Measurements from ENCODE around the gene GDF15. TPM values are rescaled to one million over a fixed set of nuclear protein-coding genes. Genes with fewer than 3 reads are reported as not detected.

The GDF15 gene
- total and polyA plus RNA-seq, 8 donors, result 15.7 to 180 (median 34.6) TPM

DNA sequence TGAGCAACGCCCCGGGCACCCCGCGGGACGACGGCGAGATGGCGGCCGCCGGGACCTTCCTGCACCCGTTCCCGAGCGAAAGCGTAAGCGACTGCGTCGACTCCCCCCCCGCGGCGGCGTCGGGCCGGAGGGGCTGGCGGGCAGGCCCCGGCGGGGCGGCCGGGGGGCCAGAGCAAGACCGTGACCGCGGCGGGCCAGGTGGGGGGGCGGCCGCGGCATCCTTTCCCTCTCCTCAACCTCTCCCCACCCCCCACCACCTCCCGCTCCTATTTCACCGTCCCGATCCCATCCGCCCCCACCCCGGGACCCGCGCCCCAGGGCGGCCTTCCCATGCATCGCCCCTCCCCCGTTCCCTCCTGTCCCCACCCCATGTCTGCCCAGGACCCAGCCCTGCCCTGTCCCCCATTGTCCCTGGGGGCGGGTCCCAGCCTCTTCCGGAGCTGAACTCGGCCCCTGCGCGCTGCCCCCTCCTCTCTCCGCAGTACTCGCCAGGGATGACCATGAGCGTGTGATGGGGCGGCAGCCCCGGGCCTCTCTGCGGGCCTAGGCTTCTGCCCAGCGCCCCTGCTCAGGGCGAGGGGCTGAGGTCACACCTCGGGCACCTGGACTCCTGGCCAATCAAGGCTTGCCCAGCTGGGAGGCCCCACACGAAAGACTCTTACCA, 47.9 kb downstream of the GDF15 start:
- peak overlapping the region in 1 of 2 donors; percentile 19 for H3K27ac ChIP-seq
- peak in 1 of 4 donors; percentile 65 for DNase-seq
- peaks cover 0 to 65% of the 10 kb centered on the region in 2 donors for H3K27me3 ChIP-seq
- H3K4me1 ChIP-seq, result peaks cover 19 to 63% of the 10 kb centered on the region in 2 donors
- intact Hi-C loops (cut with DNase I), result no loop called here
- no peaks in the 10 kb centered on the region for H3K9me3 ChIP-seq
- peak overlapping the region; percentile 36 to 37 for H3K4me3 ChIP-seq
- no peak for ATAC-seq
- TF ChIP-seq, protein P1, sequence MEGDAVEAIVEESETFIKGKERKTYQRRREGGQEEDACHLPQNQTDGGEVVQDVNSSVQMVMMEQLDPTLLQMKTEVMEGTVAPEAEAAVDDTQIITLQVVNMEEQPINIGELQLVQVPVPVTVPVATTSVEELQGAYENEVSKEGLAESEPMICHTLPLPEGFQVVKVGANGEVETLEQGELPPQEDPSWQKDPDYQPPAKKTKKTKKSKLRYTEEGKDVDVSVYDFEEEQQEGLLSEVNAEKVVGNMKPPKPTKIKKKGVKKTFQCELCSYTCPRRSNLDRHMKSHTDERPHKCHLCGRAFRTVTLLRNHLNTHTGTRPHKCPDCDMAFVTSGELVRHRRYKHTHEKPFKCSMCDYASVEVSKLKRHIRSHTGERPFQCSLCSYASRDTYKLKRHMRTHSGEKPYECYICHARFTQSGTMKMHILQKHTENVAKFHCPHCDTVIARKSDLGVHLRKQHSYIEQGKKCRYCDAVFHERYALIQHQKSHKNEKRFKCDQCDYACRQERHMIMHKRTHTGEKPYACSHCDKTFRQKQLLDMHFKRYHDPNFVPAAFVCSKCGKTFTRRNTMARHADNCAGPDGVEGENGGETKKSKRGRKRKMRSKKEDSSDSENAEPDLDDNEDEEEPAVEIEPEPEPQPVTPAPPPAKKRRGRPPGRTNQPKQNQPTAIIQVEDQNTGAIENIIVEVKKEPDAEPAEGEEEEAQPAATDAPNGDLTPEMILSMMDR (IDR thresholded peaks at IDR 0.05), result no peak
- peaks cover 0 to 12% of the 10 kb centered on the region in 2 donors for H3K36me3 ChIP-seq

DNA sequence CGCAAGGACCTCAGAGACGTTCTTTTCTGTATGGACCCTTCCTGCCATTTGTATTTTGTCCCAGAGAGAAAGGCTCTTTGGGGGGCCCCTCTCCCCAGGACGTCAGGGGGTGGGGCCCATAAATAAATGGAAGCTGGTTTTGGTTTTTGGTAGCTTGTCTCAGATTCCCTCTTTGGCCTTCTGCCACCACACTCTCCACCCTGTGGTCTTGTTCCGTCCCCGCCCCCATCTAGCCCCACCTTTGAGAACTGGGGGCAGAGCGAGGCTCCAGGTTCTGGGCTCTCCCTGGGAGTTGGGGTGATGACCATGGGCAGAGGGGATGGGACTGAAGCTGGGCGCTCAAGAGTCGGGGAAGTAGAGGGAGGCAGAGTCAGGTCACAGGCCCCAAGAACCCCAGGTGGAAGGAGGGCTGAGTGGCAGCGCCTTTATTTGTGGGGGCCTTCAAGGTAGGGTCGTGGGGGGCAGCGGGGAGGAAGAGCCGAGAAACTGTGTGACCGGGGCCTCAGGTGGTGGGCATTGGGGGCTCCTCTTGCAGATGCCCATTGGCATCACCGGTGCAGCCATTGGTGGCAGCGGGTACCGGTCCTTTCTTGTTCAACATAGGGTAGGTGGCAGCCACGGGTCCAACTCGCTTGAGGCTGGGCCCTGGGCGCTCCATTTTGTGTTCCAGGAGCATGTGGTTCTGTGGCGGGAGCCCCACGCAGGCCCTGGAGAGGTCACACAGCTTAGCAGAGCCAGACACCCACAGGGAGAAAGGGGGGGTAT, 48.6 kb downstream of the GDF15 start:
- H3K4me3 ChIP-seq, result no peak overlapping the region
- DNase-seq (peak in 1 of 4 donors; percentile 65), ATAC-seq (no peak)
- peaks cover 0 to 12% of the 10 kb centered on the region in 2 donors for H3K36me3 ChIP-seq
- TF ChIP-seq, protein P1 (IDR thresholded peaks at IDR 0.05), result no peak
- intact Hi-C loops (cut with DNase I), result no loop called here
- H3K9me3 ChIP-seq, result no peaks in the 10 kb centered on the region
- H3K27me3 ChIP-seq, result peaks cover 0 to 64% of the 10 kb centered on the region in 2 donors
- peaks cover 13 to 62% of the 10 kb centered on the region in 2 donors for H3K4me1 ChIP-seq
- no peak overlapping the region for H3K27ac ChIP-seq

DNA sequence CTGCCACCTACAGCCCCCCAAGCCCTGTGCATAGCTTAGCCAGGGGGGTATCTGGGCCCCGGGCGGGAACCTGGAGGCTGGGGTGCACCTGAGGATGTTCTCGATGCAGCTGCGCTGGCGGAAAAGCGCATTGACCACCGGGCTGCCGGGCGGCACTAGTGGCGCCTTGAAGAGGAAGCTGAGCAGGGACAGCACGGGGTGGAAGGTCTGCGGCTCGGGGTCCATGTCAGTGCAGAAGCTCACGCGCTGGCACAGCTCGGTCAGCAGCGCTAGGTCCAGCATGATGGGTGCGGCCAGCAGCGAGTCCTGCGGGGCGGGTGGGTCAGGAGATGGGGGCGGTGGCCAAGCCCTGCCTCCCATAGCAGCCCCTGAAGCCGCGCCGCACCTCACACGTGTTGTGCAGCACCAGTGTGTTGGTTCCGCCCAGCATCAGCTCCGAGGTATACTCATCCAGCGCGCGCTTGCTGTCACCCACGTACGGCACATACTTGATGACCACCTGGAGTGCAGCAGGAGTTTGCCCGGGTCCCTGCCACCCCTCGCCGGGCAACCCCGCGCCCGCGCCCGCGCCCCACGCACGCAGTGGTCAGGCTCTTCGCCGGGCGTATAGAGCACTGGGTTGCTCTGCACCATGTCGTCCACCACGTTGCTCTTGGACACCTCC, 49.4 kb downstream of the GDF15 start:
- Histone ChIP-seq H3K27me3 (peaks cover 0 to 60% of the 10 kb centered on the region in 2 donors), H3K4me3 (no peak overlapping the region), H3K36me3 (peaks cover 0 to 12% of the 10 kb centered on the region in 2 donors), H3K9me3 (no peaks in the 10 kb centered on the region), H3K27ac (no peak overlapping the region), H3K4me1 (peaks cover 11 to 55% of the 10 kb centered on the region in 2 donors)
- ATAC-seq, result no peak
- TF ChIP-seq, protein P1 (IDR thresholded peaks at IDR 0.05), result no peak
- no peak for DNase-seq
- intact Hi-C loops (cut with DNase I), result no loop called here

DNA sequence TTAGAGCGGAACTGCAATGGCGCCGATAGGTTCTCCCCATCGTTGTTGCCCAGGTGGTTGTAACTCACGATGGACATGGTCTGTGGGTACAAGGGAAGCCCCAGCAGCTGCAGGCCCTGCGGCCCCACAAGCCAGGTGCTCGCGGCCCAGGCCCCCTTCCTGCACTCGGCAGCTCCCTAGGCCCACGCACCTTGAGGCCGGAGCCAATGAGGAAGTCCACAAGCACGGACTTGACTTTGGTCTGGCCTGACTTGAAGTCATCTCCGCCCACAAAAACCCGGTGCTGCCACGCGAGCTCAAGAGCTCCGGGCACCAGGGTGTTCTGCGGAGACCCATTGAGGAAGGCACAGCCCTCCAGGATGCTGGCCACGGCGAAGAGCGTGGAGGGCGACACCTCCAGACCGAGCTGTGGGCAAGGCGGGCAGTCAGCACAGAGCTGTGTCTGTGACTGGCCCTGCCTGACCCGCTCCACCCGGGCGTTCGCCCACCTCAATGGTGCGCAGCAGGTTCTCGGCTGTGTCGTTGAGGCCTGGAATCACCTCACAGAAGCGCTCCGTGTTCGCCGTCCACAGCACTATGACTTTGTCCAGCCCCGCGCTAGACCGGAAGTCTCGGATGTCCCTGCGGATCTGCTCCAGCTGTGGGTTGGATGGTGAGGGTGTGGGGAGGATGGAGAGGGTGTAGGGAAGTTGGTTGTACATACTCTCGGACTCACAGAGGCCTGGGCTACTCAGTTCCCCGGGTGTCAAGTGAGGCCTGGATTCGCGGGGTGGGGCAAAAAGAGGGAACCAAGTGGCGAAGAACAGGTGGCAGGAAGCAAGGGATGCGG, 50.1 kb downstream of the GDF15 start:
- Histone ChIP-seq H3K36me3 (peaks cover 0 to 8% of the 10 kb centered on the region in 2 donors), H3K4me3 (no peak overlapping the region), H3K9me3 (no peaks in the 10 kb centered on the region), H3K27me3 (peaks cover 0 to 60% of the 10 kb centered on the region in 2 donors), H3K27ac (peak overlapping the region in 1 of 2 donors; percentile 20), H3K4me1 (peaks cover 11 to 54% of the 10 kb centered on the region in 2 donors)
- no peak for ATAC-seq
- TF ChIP-seq, protein P1 (IDR thresholded peaks at IDR 0.05), result no peak
- intact Hi-C loops (cut with DNase I), result no loop called here
- no peak for DNase-seq
